Keratinocyte (primary cell): ENCODE measurements around the gene TREH. TPM values are rescaled to one million over a fixed set of nuclear protein-coding genes. Genes with fewer than 3 reads are reported as not detected.

ENCODE experiments used
- DNase-seq: peaks from one replicate; pipeline ENCODE4 v3.0.0-alpha.2; 2011; ENCODE audit warnings: low read depth, missing footprints, low spot score
- FAIRE-seq: peaks from 2 replicates; lab custom pipeline; 2011; peaks lifted over from hg19 to GRCh38; lab: Jason Lieb, UNC
- H2AFZ ChIP-seq: 2 replicates; pipeline ENCODE4 v1.6.0; 2012; ENCODE audit warnings: low read length, control low read depth, inconsistent platforms; ENCODE audit not compliant: control insufficient read depth
- H3K27ac ChIP-seq: 2 replicates; pipeline ENCODE4 v1.5.1; 2011; ENCODE audit warnings: low read length; ENCODE audit not compliant: control insufficient read depth, insufficient read depth
- H3K27me3 ChIP-seq: 3 replicates; pipeline ENCODE4 v1.6.0; 2011; ENCODE audit warnings: low read length; ENCODE audit not compliant: control insufficient read depth, insufficient read depth; ENCODE audit errors: extremely low read depth
- H3K36me3 ChIP-seq, 2 experiments: 2 replicates in 1 of 2; 3 replicates in 1 of 2; pipeline ENCODE4 v1.5.1; 2011; ENCODE audit warnings: low read length in 2 of 2, mild to moderate bottlenecking in 1 of 2; ENCODE audit not compliant: control insufficient read depth in 2 of 2, insufficient read depth in 2 of 2; ENCODE audit errors: extremely low read depth in 1 of 2
- H3K4me1 ChIP-seq: 3 replicates; pipeline ENCODE4 v1.5.1; 2011; ENCODE audit warnings: low read length; ENCODE audit not compliant: control insufficient read depth, insufficient read depth; ENCODE audit errors: extremely low read depth
- H3K4me2 ChIP-seq: 3 replicates; pipeline ENCODE4 v1.6.0; 2011; ENCODE audit warnings: low read depth, low read length; ENCODE audit not compliant: control insufficient read depth, insufficient read depth; ENCODE audit errors: extremely low read depth
- H3K4me3 ChIP-seq, 3 experiments: fragments of 200-600 bp in 1 of 3; sonication (generic) in 1 of 3; 2 replicates in 2 of 3; 3 replicates in 1 of 3; pipeline ENCODE4 v1.5.1; 2011 to 2016; ENCODE audit warnings: low read length in 3 of 3, mild to moderate bottlenecking in 3 of 3, control low read depth in 2 of 3, inconsistent platforms in 1 of 3, low read depth in 1 of 3, mixed read lengths in 1 of 3, mixed run types in 1 of 3, moderate library complexity in 1 of 3; ENCODE audit not compliant: control insufficient read depth in 2 of 3, insufficient read depth in 2 of 3; ENCODE audit errors: extremely low read depth in 1 of 3
- H3K79me2 ChIP-seq: 2 replicates; pipeline ENCODE4 v1.6.0; 2012; ENCODE audit warnings: low read length; ENCODE audit not compliant: control insufficient read depth, insufficient read depth
- H3K9ac ChIP-seq: 3 replicates; pipeline ENCODE4 v1.6.0; 2011; ENCODE audit warnings: low read length; ENCODE audit not compliant: control insufficient read depth, insufficient read depth; ENCODE audit errors: extremely low read depth
- H3K9me1 ChIP-seq: 3 replicates; pipeline ENCODE4 v1.6.0; 2011; ENCODE audit warnings: low read length; ENCODE audit not compliant: control insufficient read depth, insufficient read depth; ENCODE audit errors: extremely low read depth
- H3K9me3 ChIP-seq: 2 replicates; pipeline ENCODE4 v1.5.1; 2012; ENCODE audit warnings: low read depth, low read length; ENCODE audit not compliant: control insufficient read depth
- H4K20me1 ChIP-seq: 3 replicates; pipeline ENCODE4 v1.6.0; 2011; ENCODE audit warnings: low read length; ENCODE audit not compliant: control insufficient read depth, insufficient read depth; ENCODE audit errors: extremely low read depth
- EZH2 ChIP-seq: IDR thresholded peaks from one replicate; pipeline ENCODE4 v1.6.1; 2012; ENCODE audit warnings: inconsistent platforms, mild to moderate bottlenecking, low read length, moderate library complexity
- dilution Hi-C: fragments of 300-500 bp; cut with MboI; formaldehyde crosslinking; loops from one replicate; pipeline ENCODE4 v1.7.0; 2020; ENCODE audit warnings: low sequenced_read_pairs; ENCODE audit not compliant: extremely low pct_ligation_motif_present
- polyA plus RNA-seq, 5 experiments: library from polyadenylated mRNA; depleted of rRNA in 3 of 5; stranded (reverse) in 3 of 5; stranded (forward) in 1 of 5; unstranded in 1 of 5; fragments of >200 nt; gene quantifications; 1 replicate in 1 of 5; 2 replicates in 3 of 5; 3 replicates in 1 of 5; pipeline versions ENCODE4 v1.2.1 to v1.2.3, GENCODE V29; 2011 to 2012; ENCODE audit warnings: missing spikeins in 2 of 5, low read depth in 1 of 5, low replicate concordance in 1 of 5
- TF ChIP-seq, protein P1 (sequence below), 3 experiments: IDR thresholded peaks in 1 of 3; conservative IDR thresholded peaks in 1 of 3; optimal IDR thresholded peaks in 1 of 3; 2 replicates in 2 of 3; 3 replicates in 1 of 3; pipeline versions ENCODE3 to v1.5.1; 2011; ENCODE audit warnings: low read length in 3 of 3, mild to moderate bottlenecking in 3 of 3, moderate library complexity in 2 of 3, control low read depth in 1 of 3, inconsistent platforms in 1 of 3; ENCODE audit not compliant: insufficient read depth in 2 of 3; ENCODE audit errors: extremely low read depth in 1 of 3

The TREH gene
- polyA plus RNA-seq, 1 donor (not counting 4 experiments of a cell fraction or from before 2014, with no cell fraction given): not detected

DNA sequence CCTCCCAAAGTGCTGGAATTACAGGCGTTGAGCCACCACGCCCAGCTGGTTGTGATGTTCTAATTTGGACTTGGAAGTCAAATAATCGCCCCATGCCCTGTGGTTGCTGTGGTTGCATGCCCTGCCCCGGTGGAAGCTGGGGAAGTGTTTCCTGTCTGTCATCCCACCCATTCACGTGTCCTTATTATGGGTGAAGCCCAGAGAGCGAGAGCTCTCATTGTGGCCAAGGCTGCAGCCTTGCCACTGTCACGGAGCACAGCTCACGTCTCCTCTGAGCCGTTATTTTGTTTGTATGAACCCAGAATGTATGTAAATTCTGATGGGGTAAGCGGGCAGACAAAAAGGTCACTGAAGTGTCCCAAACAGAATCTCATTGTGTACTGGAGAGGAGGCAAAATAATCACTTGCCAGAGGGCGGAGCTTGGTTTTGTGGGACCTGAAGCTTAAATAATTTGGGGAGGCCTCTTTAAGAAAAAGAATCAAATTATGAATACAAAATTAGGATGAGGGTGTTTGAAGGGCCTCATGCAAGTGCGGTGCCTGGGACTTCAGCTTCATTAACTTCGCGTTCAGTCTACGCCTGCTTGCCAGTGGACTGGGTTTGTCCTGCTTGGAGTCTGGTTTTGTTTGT lies 25.8 kb upstream of the TREH start:
- H3K9me3 ChIP-seq: no peaks in the 10 kb centered on the region
- H3K79me2 ChIP-seq: no peaks in the 10 kb centered on the region
- no peaks in the 10 kb centered on the region for H3K27me3 ChIP-seq
- H3K4me2 ChIP-seq: no peak overlapping the region
- no peak overlapping the region for H3K27ac ChIP-seq
- TF ChIP-seq, protein P1, sequence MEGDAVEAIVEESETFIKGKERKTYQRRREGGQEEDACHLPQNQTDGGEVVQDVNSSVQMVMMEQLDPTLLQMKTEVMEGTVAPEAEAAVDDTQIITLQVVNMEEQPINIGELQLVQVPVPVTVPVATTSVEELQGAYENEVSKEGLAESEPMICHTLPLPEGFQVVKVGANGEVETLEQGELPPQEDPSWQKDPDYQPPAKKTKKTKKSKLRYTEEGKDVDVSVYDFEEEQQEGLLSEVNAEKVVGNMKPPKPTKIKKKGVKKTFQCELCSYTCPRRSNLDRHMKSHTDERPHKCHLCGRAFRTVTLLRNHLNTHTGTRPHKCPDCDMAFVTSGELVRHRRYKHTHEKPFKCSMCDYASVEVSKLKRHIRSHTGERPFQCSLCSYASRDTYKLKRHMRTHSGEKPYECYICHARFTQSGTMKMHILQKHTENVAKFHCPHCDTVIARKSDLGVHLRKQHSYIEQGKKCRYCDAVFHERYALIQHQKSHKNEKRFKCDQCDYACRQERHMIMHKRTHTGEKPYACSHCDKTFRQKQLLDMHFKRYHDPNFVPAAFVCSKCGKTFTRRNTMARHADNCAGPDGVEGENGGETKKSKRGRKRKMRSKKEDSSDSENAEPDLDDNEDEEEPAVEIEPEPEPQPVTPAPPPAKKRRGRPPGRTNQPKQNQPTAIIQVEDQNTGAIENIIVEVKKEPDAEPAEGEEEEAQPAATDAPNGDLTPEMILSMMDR (optimal IDR thresholded peaks at IDR 0.05 in 1 of 3, IDR thresholded peaks at IDR 0.05 in 1 of 3, conservative IDR thresholded peaks at IDR 0.05 in 1 of 3; ENCODE audit: extremely low read depth in 1 of 3, insufficient read depth in 2 of 3, low read length in 3 of 3): no peak
- no peak for TF ChIP-seq EZH2
- no peaks in the 10 kb centered on the region for H3K9me1 ChIP-seq
- DNase-seq (no peak), FAIRE-seq (no peak)
- no peaks in the 10 kb centered on the region for H3K36me3 ChIP-seq
- peaks cover 6% of the 10 kb centered on the region for H3K4me1 ChIP-seq
- H2AFZ ChIP-seq: no peak overlapping the region
- no peak overlapping the region for H3K4me3 ChIP-seq
- no peak overlapping the region for H3K9ac ChIP-seq
- no peaks in the 10 kb centered on the region for H4K20me1 ChIP-seq
- dilution Hi-C loops: no loop called here

DNA sequence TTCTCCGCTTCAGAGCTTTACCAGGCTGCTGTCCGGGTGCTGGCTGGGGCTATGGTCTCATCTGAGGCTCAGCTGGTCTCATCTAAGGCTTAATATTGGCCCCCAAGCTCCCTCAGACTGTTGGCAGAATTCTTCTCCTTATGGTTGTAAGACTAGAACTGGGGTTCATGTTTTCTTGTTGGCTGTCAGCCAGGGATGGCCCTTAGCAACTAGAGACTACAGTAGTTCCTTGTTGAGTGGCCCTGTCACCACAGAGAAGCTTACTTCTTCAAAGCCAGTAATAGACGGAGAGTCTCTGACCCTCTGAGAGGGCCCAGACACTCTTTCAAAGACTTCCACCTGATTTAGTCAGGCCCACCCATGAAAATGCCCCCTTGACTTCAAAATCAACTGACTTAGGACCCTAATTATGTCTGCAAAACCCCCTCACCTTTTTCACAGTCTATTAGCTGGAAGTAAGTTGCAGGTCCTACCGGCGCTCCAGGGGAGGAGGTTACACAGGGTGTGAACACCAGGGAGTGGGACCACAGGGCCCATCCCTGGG lies 24.2 kb upstream of the TREH start:
- no peaks in the 10 kb centered on the region for H3K36me3 ChIP-seq
- H3K27me3 ChIP-seq: no peaks in the 10 kb centered on the region
- H4K20me1 ChIP-seq: no peaks in the 10 kb centered on the region
- no peak for FAIRE-seq
- TF ChIP-seq, protein P1 (optimal IDR thresholded peaks at IDR 0.05 in 1 of 3, IDR thresholded peaks at IDR 0.05 in 1 of 3, conservative IDR thresholded peaks at IDR 0.05 in 1 of 3; ENCODE audit: extremely low read depth in 1 of 3, insufficient read depth in 2 of 3, low read length in 3 of 3): no peak
- TF ChIP-seq EZH2: no peak
- peaks cover 6% of the 10 kb centered on the region for H3K4me1 ChIP-seq
- H3K9me3 ChIP-seq: no peaks in the 10 kb centered on the region
- H3K4me2 ChIP-seq: no peak overlapping the region
- no peak overlapping the region for H2AFZ ChIP-seq
- dilution Hi-C loops: no loop called here
- H3K4me3 ChIP-seq: no peak overlapping the region
- H3K9me1 ChIP-seq: no peaks in the 10 kb centered on the region
- H3K79me2 ChIP-seq: no peaks in the 10 kb centered on the region
- H3K9ac ChIP-seq: no peak overlapping the region
- DNase-seq: no peak
- H3K27ac ChIP-seq: no peak overlapping the region
